Measurements from ENCODE around the gene KIF1C.

KIF1C gene

DNA sequence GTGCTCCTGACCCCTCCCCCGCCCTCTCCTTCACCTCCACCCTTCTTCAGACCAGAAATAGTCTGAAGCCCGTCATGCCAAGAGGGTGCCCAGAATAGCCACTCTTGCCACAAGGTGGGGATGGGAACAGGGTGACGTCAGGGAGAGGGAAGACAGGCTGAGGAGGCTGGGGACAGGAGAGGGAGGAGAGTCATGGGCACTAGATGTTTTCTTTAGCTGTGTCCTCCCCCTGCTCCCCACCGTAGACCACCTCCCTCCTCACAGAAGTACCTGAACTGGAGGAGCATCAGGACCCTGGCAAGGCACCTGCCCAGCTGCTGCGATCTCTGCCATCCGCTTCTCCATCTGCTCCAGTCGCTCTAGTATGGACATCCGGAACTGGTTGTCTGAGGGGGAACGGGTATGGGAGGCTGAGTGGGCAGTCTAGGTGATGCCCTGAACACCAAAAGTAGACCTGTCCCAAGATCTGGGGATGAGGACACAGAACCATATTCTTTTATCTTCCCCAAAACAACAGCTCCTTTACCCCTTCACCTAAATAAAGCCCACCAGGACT is 23.6 kb upstream of the KIF1C start:
- ATAC-seq (ENCODE audit: low read depth) (no peak), DNase-seq (ENCODE audit: low spot score in 2 of 2) (no peak)
- H3K36me3 Mint-ChIP-seq = peaks cover 32% of the 10 kb centered on the region
- H3K4me3 Mint-ChIP-seq = no peak overlapping the region
- no peak overlapping the region for H3K27ac Mint-ChIP-seq
- H3K27me3 Mint-ChIP-seq = no peaks in the 10 kb centered on the region
- peaks cover 21% of the 10 kb centered on the region for H3K4me1 Mint-ChIP-seq
- no peaks in the 10 kb centered on the region for H3K9me3 Mint-ChIP-seq

DNA sequence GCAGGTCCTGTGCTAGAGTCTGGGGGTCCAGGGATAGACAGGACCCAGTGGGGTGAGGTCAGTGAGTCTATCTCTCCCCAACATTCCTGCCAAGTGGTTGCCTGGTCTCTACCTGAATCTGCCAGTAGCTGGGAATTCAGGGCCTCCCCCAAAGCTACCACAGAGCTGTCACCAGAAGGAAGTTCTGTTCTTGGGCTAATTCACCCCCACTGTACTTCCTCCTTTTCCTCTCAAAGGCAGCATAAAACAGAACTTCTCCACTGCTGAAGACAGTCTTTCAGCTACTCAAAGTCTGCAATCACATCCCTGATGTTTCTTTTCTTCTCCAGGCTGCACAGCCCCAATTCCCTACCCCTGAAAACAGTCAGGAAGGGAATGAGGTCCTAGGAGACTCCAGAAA is 19.0 kb upstream of the KIF1C start:
- Mint-ChIP-seq H3K9me3 (no peaks in the 10 kb centered on the region), H3K4me1 (peaks cover 38% of the 10 kb centered on the region), H3K36me3 (peaks cover 35% of the 10 kb centered on the region), H3K4me3 (no peak overlapping the region), H3K27ac (peak overlapping the region; percentile 52), H3K27me3 (no peaks in the 10 kb centered on the region)
- DNase-seq (ENCODE audit: low spot score in 2 of 2) = no peak
- ATAC-seq (ENCODE audit: low read depth) = peak; percentile 80

DNA sequence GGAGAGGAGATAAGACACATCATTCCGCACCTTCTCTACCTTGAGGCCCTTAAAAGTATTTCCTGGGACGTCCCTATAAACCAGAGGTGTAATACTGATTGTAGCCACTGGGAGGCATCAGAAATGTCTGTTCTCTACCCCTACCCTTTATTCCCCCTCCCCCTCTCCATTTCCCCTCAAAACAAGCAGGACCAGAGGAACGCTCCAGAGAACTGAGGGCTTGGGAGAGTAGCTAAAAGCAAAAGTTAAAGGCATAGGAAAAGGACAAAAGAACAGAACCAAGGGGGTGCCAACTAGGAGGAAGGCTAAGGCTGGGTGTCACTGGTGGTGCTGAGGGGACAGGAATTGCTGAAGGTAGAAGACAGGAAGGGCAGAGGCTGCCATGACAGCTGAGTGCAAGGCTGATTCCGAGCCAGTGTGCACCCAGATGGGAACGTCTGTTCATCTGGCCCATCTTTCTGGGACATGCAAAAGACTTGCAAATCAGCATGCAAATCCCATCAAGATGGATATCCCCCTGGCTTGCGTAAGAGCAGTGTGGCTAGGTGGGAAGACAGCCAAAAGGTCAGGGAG is 17.0 kb upstream of the KIF1C start:
- Mint-ChIP-seq H3K9me3 (no peaks in the 10 kb centered on the region), H3K4me1 (peaks cover 36% of the 10 kb centered on the region), H3K27ac (peak overlapping the region; percentile 88), H3K27me3 (no peaks in the 10 kb centered on the region), H3K4me3 (peak overlapping the region; percentile 40), H3K36me3 (peaks cover 23% of the 10 kb centered on the region)
- DNase-seq (ENCODE audit: low spot score in 2 of 2) = peak; percentile 41 to 44
- peak; percentile 73 for ATAC-seq (ENCODE audit: low read depth)

DNA sequence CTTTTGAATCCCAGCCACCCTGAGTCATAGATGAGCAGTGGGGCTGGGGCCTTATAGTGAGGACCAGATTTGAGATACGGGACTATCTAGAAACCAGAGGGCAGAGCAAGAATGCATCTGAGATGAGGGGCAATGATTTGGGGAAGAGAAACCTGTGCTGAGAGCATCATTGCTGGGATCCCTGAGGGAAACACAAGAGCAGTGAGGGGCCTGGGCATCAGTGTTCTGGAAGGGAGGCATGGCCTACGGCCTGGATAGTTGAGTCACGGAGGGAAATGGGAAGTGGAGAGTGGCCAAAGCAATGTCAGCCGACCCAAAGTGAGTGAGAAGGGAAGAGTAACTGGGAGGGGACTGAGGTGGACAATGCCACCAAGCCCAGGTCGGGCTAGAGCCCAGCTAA is 15.4 kb upstream of the KIF1C start:
- H3K4me3 Mint-ChIP-seq = no peak overlapping the region
- peak overlapping the region; percentile 88 for H3K27ac Mint-ChIP-seq
- DNase-seq (ENCODE audit: low spot score in 2 of 2) = no peak
- peaks cover 19% of the 10 kb centered on the region for H3K36me3 Mint-ChIP-seq
- no peak for ATAC-seq (ENCODE audit: low read depth)
- peaks cover 46% of the 10 kb centered on the region for H3K4me1 Mint-ChIP-seq
- no peaks in the 10 kb centered on the region for H3K9me3 Mint-ChIP-seq
- H3K27me3 Mint-ChIP-seq = no peaks in the 10 kb centered on the region

DNA sequence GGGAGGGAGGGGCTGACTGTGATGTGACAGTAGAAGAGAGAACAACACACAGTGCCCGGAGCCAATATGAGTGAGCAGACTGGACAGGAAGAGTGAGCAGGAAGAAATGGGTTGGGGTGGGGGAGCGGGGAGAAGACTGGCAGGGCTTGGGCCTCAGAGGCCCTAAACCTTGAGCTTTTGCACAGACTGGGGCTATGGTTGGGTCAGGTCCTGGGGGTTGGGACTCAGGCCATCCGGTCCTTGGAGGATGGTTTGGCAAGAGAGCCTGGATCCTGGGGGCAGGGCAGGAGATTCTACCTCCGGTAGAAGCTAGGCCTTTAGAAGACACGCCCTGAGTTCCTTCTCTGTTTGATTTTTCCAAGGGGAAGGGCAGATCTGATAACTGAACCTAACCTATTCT is 11.3 kb upstream of the KIF1C start:
- DNase-seq (ENCODE audit: low spot score in 2 of 2) = no peak
- Mint-ChIP-seq H3K4me1 (peaks cover 44% of the 10 kb centered on the region), H3K36me3 (peaks cover 11% of the 10 kb centered on the region), H3K4me3 (peak overlapping the region; percentile 89), H3K27ac (peak overlapping the region; percentile 70), H3K9me3 (no peaks in the 10 kb centered on the region), H3K27me3 (no peaks in the 10 kb centered on the region)
- ATAC-seq (ENCODE audit: low read depth) = no peak

DNA sequence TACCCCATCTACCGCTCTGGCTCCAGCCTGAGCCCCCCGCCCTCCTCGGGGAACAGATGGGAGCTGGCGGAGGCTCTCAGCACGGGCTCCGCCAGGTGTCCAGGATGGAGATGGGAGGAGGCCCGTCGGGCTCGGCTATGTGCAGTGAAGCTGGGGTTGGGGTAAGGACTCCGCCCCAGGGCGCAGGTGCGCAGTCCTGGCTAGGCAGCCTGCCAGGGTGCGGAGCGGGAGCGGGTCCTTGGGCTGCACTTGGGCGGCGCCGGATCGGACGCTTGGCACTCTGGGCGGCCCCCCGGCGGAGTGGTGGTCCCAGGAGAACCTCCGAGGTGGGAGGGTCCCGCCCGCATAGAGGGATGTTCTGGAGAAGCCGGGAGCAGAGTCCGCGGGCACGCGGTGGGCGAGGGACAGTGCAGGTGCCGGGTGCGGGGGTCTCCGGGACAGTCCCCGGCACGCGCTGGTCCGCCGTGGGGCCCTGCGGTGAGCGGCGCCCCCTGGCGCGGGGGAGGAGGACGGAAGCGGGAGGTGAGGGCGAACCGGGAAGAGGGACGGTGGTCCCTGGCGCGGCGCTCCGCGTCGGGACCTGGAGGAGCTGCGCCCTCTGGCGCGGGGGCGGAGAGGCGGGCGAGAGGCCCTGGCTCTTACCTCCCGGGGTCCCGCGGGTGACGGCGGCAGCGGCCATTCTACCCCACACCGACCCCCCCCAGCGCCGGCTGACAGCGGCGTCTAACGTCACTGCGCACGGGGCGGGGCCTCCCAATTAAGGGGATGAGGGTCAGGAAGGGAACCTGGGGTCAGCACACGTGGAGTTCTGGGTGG is 10.6 kb upstream of the KIF1C start, which contains the start of gene CAMTA2:
Gene CAMTA2, minus strand, starts transcription at position 725 of the 816 bp plus-strand sequence. CDS start 1,453 bp downstream, outside the sequence.
- ATAC-seq (ENCODE audit: low read depth) (peak; percentile 81), DNase-seq (ENCODE audit: low spot score in 2 of 2) (peak; percentile 70 to 79)
- Mint-ChIP-seq H3K27me3 (no peaks in the 10 kb centered on the region), H3K4me3 (peak within 1 kb of the TSS; percentile 89), H3K4me1 (peaks cover 38% of the 10 kb centered on the region), H3K9me3 (no peaks in the 10 kb centered on the region), H3K27ac (peak within 1 kb of the TSS; percentile 70), H3K36me3 (peaks cover 7% of the 10 kb centered on the region)

DNA sequence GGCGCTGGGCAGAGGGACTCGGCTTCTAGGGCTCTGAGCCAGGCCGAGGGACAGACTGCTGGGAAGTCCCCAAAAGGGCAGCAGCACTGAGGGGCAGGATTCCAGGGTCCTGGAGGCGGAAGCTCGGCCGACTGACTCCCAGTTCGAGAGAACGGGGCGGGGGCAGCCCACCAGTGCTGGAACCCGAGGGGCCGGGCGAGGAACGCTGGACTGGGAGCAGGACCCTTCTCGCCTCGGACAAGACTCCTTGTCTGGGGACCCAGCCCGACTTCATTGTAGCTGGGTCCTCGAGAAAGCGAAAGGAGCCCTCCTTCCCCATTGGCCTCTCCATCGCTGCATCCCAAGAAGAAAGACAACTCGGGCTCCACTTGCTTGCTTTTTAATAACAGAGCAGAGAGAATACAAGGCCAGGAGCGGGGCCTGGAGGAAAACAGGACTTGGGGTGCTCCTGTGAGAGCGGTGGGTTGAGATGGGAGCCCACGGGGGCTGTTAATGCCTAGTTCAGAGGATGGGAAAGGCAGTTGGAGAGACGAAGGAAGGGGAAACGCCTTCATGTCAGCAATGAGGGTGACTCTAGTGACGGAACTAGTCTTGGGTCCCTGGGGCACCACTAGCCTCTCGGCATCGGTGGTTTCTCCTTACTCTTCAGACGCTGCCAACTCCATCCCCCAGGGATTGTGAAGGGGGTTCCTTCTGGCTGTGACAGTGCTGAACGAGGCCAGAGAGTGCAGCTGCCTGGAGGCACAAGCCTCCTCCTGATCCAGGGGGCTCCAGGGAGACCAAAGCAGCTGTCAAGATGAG is 9.8 kb upstream of the KIF1C start:
- ATAC-seq (ENCODE audit: low read depth) (peak; percentile 52), DNase-seq (ENCODE audit: low spot score in 2 of 2) (peak in 1 of 2 donors; percentile 30)
- no peaks in the 10 kb centered on the region for H3K27me3 Mint-ChIP-seq
- H3K27ac Mint-ChIP-seq = peak overlapping the region; percentile 70
- H3K4me1 Mint-ChIP-seq = peaks cover 35% of the 10 kb centered on the region
- peak overlapping the region; percentile 89 for H3K4me3 Mint-ChIP-seq
- H3K36me3 Mint-ChIP-seq = peaks cover 4% of the 10 kb centered on the region
- H3K9me3 Mint-ChIP-seq = no peaks in the 10 kb centered on the region

DNA sequence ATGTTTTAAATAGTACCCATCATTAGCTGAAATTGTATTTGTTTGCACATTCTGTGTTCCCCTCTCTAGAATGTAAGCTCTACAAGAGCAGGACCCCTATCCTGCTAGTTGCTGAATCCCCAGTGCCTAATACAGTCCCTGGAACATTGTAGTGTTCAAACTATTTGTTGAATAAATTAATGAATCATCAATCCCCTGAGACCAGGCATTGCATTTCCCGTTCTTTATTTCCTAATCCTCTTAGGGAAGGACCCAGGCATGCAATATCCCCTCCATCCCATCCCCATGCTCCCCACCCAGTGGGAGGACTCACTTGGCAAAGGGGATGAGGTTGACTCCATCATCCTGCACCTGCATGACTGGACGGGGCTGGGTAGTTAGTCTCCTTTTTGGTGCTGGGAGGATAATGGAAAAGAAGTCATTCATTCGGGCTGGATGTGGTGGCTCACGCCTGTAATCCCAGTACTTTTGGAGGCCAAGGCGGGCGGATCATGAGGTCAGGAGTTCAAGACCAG is 3.6 kb upstream of the KIF1C start:
- Mint-ChIP-seq H3K36me3 (no peaks in the 10 kb centered on the region), H3K4me1 (peaks cover 21% of the 10 kb centered on the region), H3K27ac (no peak overlapping the region), H3K27me3 (no peaks in the 10 kb centered on the region), H3K9me3 (no peaks in the 10 kb centered on the region), H3K4me3 (no peak overlapping the region)
- ATAC-seq (ENCODE audit: low read depth) = no peak
- no peak for DNase-seq (ENCODE audit: low spot score in 2 of 2)

DNA sequence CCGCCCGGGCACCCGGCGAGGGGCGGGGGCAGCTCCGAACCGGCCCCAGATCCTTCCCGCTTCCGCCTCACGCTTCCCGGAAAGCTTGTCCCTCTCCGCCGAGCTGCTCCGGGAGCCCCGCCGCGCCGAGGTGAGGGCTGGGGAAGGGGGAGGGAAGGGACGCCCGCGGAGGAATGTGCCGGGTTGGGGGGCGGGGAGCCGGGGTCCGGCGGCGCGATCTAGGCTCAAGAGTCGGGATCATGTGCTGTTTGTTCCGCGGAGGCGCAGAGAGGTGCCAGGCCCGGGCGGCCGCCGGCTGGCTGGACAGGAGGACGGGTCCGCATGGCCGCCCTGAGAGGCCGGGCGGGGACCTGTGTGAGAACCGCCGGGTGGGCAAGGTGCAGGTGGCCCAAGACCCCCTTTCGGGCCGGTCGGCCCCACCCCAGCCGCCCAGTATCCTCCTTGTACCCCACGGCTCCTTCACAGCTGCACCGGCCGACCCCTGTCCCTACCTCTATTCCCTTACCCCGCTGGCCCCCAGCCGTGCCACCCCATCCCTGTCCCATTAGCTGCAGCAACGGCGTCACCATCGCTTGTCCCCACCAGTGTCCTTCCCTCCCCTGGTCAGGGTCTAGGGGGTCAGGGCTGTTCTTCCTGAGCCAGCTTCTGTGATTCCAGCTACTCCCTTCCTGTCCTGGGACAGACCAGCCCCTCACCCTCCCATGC is 429 bp downstream of the KIF1C start:
- peak overlapping the region; percentile 43 for H3K27ac Mint-ChIP-seq

DNA sequence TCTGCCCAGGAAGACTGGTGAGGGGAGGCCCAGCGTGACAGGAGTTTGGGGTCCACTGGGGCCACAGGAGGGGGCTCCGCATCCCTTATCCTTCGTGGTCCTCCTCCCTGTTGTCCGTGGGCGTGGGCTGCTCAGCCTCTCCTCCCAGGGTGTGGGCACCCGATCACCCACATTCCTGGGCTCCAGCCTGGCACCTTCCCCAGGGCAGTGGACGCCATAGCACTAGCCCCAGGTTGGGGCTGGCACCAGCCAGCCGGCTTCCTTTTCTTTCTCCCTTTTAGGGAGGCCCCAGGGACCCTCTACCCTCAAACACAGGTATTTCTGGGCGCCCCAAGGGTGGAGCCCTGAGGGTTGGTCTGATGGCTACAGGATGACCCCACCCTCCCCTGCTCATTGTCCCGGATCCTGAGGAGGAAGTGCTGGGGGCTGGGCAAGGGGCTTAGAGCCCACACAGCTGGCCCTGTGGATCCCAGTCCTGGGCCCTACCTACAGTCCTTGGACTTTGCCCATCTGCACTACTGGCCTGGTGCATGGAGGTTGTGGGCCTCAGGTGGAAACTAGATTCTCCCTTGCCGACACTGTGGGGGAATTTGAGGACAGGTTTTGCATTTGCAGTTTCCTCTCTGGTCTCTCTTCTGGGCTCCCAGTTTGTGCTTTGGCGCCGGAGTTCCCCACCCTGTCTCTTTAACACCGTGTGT is 1.1 kb downstream of the KIF1C start:
- Mint-ChIP-seq H3K4me3 (peak overlapping the region; percentile 75), H3K9me3 (no peaks in the 10 kb centered on the region), H3K4me1 (peaks cover 22% of the 10 kb centered on the region), H3K27me3 (no peaks in the 10 kb centered on the region), H3K36me3 (peaks cover 23% of the 10 kb centered on the region), H3K27ac (peak overlapping the region; percentile 43)
- ATAC-seq (ENCODE audit: low read depth) (peak; percentile 55), DNase-seq (ENCODE audit: low spot score in 2 of 2) (peak in 1 of 2 donors; percentile 31)

More for the DNA sequence above, 429 bp downstream of the KIF1C start:
- Mint-ChIP-seq H3K9me3 (no peaks in the 10 kb centered on the region), H3K4me1 (peaks cover 22% of the 10 kb centered on the region), H3K4me3 (peak overlapping the region; percentile 75), H3K36me3 (peaks cover 18% of the 10 kb centered on the region), H3K27me3 (no peaks in the 10 kb centered on the region)
- ATAC-seq (ENCODE audit: low read depth) (peak; percentile 2), DNase-seq (ENCODE audit: low spot score in 2 of 2) (peak in 1 of 2 donors; percentile 49)

DNA sequence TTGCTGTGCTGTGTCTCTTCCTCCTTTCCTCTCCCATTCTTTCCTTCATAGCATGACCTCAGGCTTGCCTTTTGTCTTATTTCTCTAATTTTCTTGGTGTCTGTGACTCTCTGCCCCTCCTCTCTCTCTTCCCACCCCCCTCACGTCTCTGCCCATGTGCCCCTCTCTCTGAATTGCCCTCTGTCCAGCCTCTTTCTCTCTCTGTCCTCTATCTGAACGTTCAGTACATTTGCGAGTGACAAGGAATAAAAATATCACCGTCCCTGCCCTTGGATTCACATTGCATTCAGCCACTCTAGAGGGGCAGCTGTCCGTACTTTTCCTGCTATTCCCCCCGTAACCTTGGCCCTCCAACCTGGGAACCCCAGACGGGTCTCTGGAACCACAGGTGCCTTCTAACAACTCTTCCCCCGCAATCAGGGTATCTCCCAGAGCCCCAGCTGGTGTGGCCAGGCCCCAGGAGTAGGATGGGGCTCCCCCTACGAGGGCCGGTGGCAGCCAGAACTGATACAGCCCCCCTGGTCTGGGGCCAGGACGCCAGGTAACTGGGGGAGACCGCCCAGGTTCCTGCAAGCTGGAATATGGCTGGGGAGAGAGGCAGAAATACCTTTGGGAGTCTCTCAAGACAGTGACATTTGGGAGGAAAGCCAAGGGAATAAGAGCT is 1.8 kb downstream of the KIF1C start:
- no peaks in the 10 kb centered on the region for H3K27me3 Mint-ChIP-seq
- peak overlapping the region; percentile 43 for H3K27ac Mint-ChIP-seq
- H3K36me3 Mint-ChIP-seq = peaks cover 30% of the 10 kb centered on the region
- peak overlapping the region; percentile 75 for H3K4me3 Mint-ChIP-seq
- H3K9me3 Mint-ChIP-seq = no peaks in the 10 kb centered on the region
- ATAC-seq (ENCODE audit: low read depth) (no peak), DNase-seq (ENCODE audit: low spot score in 2 of 2) (no peak)
- peaks cover 22% of the 10 kb centered on the region for H3K4me1 Mint-ChIP-seq

DNA sequence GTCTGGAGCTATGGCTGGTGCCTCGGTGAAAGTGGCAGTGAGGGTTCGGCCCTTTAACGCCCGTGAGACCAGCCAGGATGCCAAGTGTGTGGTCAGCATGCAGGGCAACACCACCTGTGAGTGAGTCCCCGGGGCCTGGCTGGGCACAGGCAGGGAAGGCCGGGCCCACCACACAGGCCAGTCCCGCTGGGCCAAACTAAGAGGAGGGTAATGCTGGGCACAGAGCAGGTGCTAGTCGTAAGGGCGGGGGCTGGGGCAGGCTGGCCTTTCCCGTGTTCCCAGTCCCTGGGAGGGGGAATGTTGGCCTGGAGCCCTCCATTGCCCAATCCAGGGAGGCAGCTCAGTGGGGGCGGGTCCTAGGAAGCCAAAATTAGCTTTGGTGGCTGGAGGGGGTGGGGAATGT is 2.5 kb downstream of the KIF1C start:
- peaks cover 22% of the 10 kb centered on the region for H3K4me1 Mint-ChIP-seq
- DNase-seq (ENCODE audit: low spot score in 2 of 2) = no peak
- H3K9me3 Mint-ChIP-seq = no peaks in the 10 kb centered on the region
- H3K27ac Mint-ChIP-seq = no peak overlapping the region
- H3K4me3 Mint-ChIP-seq = no peak overlapping the region
- ATAC-seq (ENCODE audit: low read depth) = no peak
- H3K36me3 Mint-ChIP-seq = peaks cover 37% of the 10 kb centered on the region
- no peaks in the 10 kb centered on the region for H3K27me3 Mint-ChIP-seq

Data from memory B cell (primary cell).